ENCODE data around the gene ACOXL.
"Not testable (repeated sequence)": the region's sequence is repeated elsewhere in the genome, so short reads cannot be mapped to it uniquely, and the experiment has no call there.

ACOXL gene

DNA sequence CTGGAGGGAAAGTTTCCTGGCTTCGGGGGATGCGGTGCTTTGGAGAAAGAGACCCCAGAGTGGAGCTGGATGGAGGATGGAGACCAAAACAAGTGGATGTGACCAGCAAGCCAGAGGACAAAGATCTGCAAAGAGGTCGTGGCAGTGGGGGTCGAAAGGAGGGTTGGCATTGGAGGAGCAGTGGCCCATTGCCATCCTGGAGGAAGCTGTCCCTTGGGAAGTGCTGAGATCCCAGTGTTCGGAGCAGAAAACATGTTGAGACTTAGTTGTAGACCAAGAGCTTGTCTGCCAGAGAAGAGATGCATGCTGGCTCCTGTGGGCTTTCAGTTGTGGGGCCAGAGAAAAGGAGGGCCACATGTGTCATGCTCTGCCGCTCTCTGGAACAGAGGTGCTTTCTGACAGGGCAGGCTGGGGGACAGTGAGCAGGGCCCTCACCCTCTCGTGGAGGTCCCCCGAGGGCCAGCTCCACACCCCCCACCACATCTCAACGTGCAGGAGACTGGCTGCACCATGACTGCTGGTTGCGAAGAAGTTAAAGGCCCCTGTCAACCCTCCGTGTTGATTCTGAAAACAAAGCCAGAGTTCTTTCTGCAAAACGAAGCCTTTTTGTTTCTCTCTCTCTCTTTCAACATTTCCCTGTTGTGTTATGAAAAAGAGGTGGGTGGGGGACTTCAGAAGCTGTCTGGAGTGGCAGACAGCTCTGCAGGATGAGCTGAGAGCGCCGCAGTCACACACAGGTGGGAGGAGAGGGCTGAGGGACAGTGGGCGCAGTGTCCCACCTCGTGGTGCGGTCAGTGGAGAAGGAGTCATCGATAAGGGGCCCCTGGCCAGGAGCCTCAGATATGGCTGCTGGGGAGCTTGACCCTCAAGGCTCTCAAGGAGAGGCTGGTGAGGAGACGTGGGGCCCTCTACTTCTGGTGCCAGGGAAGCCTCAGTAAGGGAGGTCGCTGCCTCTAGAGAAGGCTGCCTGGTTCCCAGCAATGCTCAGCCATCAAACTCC, 310.7 kb downstream of the ACOXL start:
- FAIRE-seq: no peak

GRCh38 chr2:111044066-111044465, 311.7 kb downstream of the ACOXL start:
- FAIRE-seq: no peak

- FAIRE-seq: not testable (repeated sequence)
Observed at GRCh38 chr2:111045236-111045635, 312.9 kb downstream of the ACOXL start.

DNA sequence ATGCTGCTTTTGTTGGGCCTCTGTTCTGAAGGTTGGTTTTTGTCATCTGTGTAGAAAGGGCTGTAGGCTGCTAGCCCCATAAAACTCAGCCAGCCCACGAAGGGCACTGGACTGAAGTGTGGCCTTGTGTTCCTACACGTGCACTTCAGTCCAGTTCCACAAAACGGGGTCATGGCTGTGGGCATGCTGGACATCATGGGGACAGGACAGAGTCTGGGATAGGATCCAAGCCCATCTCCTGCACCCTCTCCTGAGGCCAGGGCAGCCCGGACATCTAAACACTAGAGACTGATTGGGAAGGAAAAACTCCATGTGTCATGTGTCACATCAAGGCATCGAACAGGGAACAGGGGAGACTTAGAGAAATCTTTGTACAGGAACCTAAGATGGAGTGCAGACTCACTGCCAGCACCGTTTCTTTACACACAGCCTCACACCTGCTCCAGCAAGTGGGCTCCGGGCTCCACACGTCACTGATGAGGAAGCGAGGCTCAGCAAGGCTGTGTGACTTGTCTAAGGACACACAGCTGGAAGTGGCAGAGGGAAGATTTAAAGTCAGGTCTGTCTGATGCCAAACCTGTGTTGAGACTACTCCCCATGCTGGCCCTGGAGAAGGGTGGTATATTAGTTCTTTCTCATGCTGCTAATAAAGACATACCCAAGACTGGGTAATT, 313.5 kb downstream of the ACOXL start:
- no peak for FAIRE-seq

GRCh38 chr2:111046670-111047069, 314.3 kb downstream of the ACOXL start:
- no peak for FAIRE-seq

- no peak for FAIRE-seq
Observed at GRCh38 chr2:111048856-111049768, 316.7 kb downstream of the ACOXL start.

DNA sequence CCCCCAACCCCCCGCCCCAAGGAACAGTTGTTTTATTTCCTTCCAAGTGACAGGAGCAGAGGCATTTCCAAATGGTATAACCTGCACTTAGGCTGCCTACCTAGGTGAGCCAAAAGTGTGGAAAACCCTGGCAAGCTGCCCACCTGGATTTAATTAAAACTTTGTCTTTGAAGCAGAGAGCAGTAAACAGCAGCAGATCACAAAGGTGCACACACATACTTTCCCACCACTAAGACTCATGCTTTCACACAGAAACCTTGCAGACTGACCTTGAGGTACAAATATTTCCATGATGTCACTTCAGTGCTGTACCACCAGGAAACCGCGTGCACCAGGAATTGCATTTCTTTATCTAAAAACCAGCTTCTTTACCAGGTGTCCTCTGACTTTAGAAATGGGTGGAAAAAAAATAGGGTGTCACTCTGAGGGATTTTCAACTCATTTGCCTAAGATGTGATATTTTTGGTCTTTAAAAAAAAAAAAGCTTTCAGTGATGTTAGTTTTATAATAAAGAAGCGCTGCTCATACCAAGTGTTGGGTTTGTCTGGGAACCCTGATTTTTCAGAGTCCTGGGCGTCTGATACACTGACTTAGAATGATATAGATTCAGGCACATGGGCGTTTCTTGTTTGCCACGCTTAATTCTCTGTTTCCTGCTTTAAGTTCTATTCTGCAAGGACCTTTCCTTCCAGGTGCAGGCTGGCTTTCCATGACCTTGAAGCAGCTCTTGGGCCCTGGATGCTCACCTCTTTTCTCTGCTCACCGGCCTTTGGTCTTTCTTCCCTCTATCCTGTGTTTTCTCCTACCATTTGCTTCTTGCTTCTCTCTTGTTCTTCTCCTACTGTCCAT, 317.6 kb downstream of the ACOXL start:
- FAIRE-seq: no peak

- no peak for FAIRE-seq
Observed at GRCh38 chr2:111050701-111051376, 318.5 kb downstream of the ACOXL start.

DNA sequence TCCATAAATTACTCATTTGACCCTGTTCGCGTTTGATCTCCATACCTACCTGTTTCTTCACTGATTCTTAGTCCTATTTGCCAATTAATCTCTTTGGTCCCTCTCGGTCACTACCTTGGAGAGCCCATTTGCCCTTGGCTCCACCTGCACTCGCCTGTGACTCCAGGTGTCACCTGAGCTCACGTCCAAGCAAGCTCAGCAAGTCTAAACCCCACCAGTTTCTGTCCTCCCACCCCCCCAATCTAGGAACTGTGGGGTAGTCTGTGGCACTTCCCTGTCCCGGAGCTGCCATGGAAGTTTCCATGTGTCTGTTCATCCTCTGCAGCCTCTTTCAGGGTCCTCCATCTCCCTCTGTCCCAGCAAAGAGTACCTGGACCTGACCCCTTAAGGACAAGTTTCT, 320.2 kb downstream of the ACOXL start:
- no peak for FAIRE-seq

GRCh38 chr2:111053266-111053665, 320.9 kb downstream of the ACOXL start:
- no peak for FAIRE-seq

GRCh38 chr2:111053825-111054515, 321.6 kb downstream of the ACOXL start:
- FAIRE-seq: no peak

DNA sequence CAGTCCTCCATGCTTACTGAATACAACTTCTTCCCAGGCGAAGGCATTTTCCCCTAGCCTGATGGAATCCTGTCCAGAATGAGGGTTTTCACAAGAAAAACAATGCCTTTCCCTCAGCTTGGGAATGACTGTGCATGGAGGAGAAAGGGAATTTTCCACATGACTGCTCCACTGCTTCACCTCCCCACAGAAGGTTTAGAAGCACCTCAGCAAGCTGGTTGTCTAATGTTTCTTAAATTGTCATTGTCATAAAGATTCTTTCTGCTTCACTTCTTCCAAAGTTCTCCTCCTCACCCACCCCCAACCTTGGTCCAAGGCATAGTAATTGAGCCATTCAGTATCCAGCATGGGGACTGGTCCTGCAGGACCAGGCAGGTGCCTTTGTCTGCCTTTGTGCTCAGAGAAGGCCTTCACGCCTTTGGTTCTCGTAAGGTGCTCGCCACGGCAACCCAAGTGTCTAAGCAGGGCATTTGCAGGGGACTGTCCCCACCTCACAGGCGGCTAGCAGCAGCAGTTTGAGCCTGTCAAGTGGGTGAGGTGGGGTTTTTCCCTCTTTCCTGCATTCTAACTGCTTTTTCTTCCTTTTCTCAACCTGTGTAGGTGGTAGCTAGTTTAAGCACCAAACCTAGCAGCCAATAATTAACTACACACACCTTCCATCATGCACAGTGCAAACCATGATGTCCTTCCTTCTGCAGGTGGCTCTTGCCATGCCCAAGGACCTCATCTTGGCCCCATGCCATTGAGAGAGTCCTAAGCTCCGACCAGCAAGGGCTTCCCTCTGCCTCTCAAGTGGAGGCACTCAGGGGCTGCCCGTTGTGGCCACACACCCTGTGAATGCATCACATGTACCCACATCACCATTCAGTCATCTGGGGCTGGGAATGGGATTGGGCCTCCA, 322.7 kb downstream of the ACOXL start:
- no peak for FAIRE-seq

GRCh38 chr2:111055735-111056134, 323.4 kb downstream of the ACOXL start:
- FAIRE-seq: no peak

DNA sequence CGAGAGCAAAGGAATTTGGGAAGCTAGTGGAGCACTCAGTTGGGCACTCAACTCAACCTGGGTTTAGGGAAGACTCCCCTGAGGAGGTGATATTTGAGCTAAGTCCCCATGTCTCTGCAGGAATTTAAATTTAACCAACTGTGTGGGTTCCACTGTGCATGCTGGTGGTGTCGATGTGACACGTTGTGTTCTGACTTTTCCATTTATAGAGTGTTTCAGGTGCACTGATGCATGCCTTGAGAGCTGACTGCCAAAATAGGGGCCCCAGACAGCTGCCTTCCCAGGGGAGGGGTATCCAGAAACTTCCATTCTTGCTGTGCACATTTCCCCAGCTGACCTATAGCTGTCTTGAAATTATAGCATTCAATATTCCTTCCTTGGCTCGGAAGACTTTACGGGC, 324.7 kb downstream of the ACOXL start:
- FAIRE-seq: no peak

DNA sequence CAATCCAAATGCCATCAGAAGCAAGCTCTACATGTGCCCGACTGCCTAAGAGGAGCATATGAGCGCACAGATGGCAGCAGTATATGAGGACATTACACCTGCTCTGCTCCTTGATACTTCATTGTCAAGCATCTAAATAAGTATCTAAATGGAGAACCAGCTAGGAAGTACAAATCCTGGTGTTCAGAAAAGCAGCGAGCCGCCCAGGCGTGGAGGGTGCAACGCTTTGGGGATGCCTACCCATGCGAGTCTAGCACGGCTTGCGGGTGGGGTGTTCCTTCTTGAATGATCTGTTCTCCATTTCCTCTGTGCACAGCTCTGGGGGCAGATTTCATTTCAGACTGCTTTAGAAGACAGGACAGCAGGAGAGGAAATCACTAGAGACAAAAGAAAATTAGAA, 325.3 kb downstream of the ACOXL start:
- FAIRE-seq: no peak

GRCh38 chr2:111058264-111058663, 325.9 kb downstream of the ACOXL start:
- FAIRE-seq: no peak

DNA sequence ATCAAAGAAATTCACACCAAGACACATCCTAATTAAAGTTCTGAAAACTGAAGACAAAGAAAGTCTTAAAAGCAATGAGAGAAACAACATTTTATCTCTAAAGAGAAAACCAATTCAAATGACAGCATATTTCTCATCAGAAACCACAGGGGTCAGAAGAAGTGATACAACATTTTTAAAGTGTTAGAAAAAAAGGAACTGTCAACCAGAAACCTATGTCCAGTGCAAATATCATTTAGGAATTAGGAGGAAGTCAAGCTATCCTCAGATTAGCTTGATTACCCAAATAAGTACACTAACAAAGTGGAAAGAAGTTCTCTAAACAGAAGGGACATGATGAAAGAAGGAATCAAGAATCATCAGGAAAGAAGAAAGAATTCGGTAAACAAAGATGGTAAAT, 328.8 kb downstream of the ACOXL start:
- no peak for FAIRE-seq

DNA sequence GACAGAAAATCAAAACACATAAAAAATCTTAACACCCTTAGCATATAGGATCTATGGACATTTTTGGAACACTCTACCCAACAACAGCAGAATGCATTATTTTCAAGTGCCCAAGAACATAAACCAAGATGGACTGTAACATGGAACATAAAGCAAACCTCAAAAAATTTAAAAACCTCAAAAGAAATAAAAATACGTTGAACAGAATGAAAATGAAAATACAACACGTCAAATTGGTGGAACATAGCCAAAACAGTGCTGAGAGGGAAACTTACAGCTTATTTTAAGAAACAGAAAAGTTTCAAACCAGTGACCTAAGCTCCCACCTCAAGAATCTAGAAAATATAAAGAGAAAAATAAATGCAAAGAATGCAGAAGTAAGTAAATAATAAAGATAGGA, 330.0 kb downstream of the ACOXL start:
- no peak for FAIRE-seq

GRCh38 chr2:111066062-111066593, 333.8 kb downstream of the ACOXL start:
- FAIRE-seq: no peak
